A549 treated with dexamethasone at 1 μM for 4 hours (cell line): Measurements from ENCODE around the gene CHST12. TPM values are rescaled to one million over a fixed set of nuclear protein-coding genes. Genes with fewer than 3 reads are reported as not detected.

Source experiments
- total RNA-seq: library from RNA; stranded (reverse); fragments of 200-300 nt; extraction: Qiagen RNA extraction; gene quantifications from 5 replicates; pipeline ENCODE4 v1.2.3, GENCODE V29; 2022

The CHST12 gene
- 7.0 to 14.4 TPM (median 11.8 TPM) in 5 replicates for total RNA-seq

GRCh38 chr7:2403014-2403717 is at the start of gene CHST12:
Gene CHST12, plus strand, starts transcription at chr7:2403611. Its CDS starts 29,029 bp downstream, at chr7:2432640.

GRCh38 chr7:2354186-2354938 is 49.0 kb upstream of the CHST12 start, which contains the start of gene EIF3B:
Gene EIF3B, plus strand, starts transcription at chr7:2354827. Its CDS starts 95 bp downstream, at chr7:2354922.

GRCh38 chr7:2476298-2476697 is 72.9 kb downstream of the CHST12 start, which contains the start of gene GRIFIN:
Gene GRIFIN, minus strand, starts transcription at chr7:2476398. Its CDS starts 15 bp downstream, at chr7:2476383.

Other genes starting within 250 kb of the CHST12 start
- 18.8 to 29.1 TPM (median 22.3 TPM) in 5 replicates for gene MAD1L1, start 170.7 kb upstream of the CHST12 start, total RNA-seq
- gene MRM2, start 161.4 kb upstream of the CHST12 start, total RNA-seq: 50.9 to 57.2 TPM (median 56.4 TPM) in 5 replicates
- gene NUDT1, start 161.4 kb upstream of the CHST12 start, total RNA-seq: 96.3 to 103 TPM (median 99.2 TPM) in 5 replicates
- gene SNX8, start 89.2 kb upstream of the CHST12 start, total RNA-seq: 72.1 to 140 TPM (median 129 TPM) in 5 replicates
- 237 to 252 TPM (median 244 TPM) in 5 replicates for gene EIF3B, start 48.8 kb upstream of the CHST12 start, total RNA-seq
- not detected in 5 replicates for gene GRIFIN, start 72.8 kb downstream of the CHST12 start, total RNA-seq
- gene LFNG, start 116.2 kb downstream of the CHST12 start, total RNA-seq: 9.4 to 18.4 TPM (median 15.7 TPM) in 5 replicates
- gene BRAT1, start 151.9 kb downstream of the CHST12 start, total RNA-seq: 18.6 to 33.1 TPM (median 32.1 TPM) in 5 replicates
- gene IQCE, start 155.4 kb downstream of the CHST12 start, total RNA-seq: 7.8 to 13.0 TPM (median 12.2 TPM) in 5 replicates
- 31.0 to 59.3 TPM (median 54.6 TPM) in 5 replicates for gene TTYH3, start 228.4 kb downstream of the CHST12 start, total RNA-seq